Activated T-helper 9 cell treated with anti-CD3 and anti-CD28 coated beads, Interleukin-2, amount 50 U/mL, for 16 hours (primary cell): Measurements from ENCODE around the gene EEF1G.
A peak's percentile ranks its signal among the peaks of the same experiment; 100 is the strongest.
"Not testable (repeated sequence)": the region's sequence is repeated elsewhere in the genome, so short reads cannot be mapped to it uniquely, and the experiment has no call there.

ENCODE experiments used
- DNase-seq: peaks from one replicate; pipeline ENCODE4 v3.0.0-alpha.2; 2020; ENCODE audit warnings: low read depth

Gene EEF1G

DNA sequence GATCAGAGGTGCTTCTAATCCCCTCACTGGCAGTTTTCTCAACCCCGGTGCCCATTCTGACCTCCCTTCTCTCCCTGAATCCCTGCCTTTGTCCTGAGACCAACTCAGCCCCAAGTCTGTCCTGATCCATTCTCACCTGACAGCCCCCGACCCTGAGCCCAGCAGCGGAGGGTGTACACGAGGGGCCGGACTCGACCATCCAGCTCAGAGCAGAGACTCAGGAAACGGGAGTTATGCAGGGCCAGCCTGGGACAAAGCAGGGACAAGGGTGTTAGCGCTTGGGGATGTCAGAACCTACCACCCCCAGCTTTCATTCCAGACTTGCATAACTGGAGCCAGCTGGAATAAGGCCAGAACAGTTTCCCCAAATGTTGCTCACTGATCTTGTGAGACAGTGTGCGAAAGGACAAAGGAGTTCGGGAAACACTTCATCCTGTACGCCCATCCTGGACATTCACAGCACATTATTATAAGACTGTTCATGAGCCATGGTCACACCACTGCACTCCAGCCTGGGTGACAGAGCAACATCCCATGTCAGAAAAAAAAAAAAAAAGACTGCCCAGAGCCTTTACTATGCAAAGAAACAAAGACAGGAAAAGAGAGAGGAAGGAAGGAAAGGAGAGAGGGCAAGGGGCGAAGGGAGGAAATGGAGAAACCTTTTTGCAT lies 3.5 kb upstream of the EEF1G start:
- no peak for DNase-seq

DNA sequence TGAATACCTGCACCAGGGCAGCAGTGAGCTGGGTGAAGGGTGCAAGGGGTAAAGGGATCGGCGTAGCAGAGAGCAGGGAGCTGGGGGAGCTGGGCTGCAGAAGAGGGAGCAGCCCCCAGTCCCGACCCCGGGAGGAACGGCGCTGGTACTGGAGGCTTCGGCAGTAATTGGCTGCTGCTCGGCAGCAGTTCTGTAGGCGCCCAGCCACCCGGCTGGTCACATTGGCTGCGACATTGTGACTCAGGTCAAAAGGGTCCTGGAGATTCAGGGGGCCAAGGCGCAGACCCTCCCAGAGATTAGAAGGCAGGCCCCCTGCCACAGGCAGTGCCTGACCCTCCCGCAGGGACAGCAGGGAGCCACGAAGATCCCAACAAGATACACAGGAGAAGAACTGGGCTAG lies 2.1 kb upstream of the EEF1G start:
- no peak for DNase-seq

DNA sequence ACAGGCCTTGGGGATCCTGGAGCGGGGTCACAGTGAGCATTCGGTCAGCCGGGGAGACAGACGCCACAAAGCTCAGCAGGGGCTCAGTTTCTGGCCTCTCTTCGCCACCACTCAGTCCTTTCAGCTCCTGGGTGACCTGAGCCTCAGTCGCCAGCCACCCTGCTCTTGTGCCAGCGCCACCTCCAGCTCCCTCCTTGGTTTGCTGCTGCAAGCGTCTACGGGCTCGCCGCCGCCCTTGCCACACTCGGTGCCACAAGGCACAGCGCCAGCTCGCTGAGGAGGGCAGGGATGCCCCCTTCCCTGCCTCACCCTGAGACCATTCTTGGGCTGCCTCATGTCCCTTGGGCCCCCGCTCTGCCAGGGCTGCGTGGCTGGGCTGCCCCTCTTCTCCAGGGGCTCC lies 1.5 kb upstream of the EEF1G start:
- DNase-seq = no peak

GRCh38 chr11:62574363-62575071 lies 826 bp upstream of the EEF1G start:
- no peak for DNase-seq

GRCh38 chr11:62573006-62573591 lies 592 bp downstream of the EEF1G start:
- DNase-seq = no peak

- no peak for DNase-seq
Observed at GRCh38 chr11:62572431-62572830, 1.3 kb downstream of the EEF1G start.

- not testable (repeated sequence) for DNase-seq
Observed at GRCh38 chr11:62571493-62571892, 2.2 kb downstream of the EEF1G start.

- DNase-seq = not testable (repeated sequence)
Observed at GRCh38 chr11:62570903-62571302, 2.8 kb downstream of the EEF1G start.

DNA sequence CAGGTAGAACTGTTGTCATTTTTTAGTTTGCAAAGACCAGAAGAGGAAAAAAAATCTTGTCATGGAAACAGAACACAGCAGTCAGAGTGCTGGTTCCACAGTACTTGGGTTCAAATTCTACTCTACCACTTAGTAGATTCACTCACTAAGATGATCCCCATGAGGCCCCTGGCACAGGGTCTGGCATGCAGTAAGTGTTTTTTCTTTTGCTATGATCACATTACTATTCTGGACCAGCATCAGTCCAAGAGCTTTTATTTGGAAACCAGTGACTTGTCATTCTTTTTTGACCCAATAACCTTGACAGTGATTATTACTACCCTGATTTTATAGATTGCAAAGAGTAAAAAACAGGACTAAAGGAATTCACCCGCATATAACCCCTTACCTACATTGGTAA lies 4.1 kb downstream of the EEF1G start:
- no peak for DNase-seq

DNA sequence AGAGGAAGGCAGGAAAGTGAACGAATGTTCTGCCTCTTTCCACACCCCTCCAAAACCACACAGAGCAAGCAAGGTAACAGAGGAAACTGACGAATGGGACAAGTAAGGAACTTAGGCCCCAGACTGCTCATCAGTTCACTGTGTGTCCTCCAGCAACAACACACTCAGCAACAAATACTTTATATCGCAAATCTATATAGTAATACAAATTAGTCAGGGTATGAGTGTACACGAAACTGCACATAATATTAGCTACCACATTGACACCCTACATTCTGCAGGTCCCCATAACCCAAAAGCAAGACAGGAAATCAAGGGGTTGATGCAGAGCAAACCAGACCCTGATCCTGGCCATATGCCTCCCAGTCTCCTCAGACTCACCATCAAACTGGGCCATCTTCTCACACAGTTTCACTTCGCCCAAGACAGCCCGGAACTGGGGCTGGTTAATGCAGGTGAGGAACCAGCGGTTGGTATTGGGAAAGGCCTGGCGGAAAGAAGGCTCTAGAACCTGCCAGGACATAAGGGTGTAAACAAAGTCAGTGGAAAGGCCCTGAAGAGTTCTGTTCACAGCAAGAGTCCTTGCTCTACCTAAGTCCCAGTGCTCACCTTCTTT lies 6.6 kb downstream of the EEF1G start:
- no peak for DNase-seq

DNA sequence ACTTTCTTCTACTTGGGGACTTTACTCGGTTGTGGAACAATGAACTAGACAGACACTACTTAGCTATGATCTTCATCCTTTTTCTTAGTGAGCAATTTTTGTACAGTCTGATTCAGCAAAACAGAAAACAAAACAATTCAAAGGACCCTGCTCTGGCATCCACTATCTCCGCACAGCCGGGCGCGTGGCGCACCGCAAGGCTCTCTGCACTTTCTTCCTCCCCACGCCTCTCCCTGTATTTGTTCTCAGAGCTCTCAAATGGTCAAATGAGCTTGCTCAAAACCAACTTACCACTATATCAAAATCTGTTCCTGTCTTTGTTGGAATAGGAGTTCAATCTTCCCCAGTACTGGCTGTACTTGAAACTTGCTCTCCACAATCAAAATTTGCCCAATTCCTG lies 7.4 kb downstream of the EEF1G start:
- no peak for DNase-seq

DNA sequence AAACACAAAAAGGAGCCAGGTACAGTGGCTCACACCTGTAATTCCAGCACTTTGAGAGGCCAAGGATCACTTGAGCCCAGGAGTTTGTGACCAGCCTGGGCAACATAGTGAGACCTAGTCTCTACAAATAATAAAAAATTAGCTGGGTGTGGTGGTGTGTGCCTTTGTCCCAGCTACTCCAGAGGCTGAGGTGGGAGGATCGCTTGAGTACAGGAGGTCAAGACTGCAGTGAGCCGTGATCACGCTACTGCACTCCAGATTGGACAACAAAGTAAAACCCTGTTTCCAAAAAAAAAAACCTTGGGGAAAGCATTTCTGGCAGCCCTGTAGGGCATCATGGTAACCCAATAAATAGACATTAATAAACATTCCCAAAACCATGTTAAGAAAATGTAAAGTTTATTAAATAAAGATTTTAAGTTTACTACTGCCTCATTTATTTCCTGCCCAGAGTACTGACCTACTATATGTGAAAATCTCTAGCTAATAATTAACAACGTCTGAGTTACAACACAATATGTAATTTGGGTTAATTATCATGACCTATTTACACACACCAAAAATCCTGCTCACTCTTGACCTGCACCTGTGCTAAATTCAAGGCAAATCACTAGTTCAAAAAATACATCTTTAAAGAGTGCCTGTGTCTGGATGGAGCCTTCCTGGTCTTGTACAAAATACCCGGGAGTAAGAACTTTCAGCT lies 8.4 kb downstream of the EEF1G start:
- no peak for DNase-seq

- not testable (repeated sequence) for DNase-seq
Observed at GRCh38 chr11:62561677-62562230, 11.9 kb downstream of the EEF1G start.

- peak; percentile 73 for DNase-seq
Observed at GRCh38 chr11:62560566-62561103, 13.1 kb downstream of the EEF1G start.

DNA sequence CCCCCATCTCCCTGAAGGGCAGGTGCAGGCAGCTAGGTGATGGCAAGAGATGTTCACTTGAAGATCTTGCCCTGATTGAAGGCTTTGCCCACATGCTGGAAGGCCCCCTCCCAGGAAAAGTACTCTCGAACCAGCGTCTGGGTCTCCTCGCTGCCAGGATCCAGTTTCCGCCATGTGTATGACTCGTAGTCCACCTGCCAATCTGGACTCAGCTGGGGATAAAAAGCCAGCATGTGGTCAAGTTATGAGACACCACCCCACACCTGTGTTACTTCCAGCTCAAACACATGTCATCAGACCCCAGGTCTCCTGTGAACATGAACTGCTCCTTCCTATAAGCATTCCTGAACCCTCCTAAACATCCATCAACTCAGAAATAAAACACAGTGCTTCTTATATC lies 14.1 kb downstream of the EEF1G start:
- DNase-seq = not testable (repeated sequence)

DNA sequence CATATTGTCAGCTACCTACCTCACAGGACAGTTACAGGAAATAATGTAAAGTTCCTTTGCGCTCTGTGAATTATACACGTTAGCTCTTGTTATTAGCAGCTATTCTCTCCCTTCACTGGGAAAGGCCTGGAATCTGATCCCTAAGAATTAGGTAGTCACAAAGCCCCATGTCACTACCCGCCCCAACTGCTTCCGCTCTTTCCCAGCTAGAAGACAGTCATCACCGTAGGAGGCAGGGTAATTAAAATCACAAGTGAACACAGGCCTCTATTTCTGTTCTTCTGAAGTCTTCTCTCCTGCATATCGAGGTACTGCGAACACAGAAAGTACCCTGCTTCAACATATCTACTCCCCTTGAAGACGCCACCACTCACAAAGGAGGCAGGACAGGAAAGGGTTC lies 14.5 kb downstream of the EEF1G start:
- no peak for DNase-seq

GRCh38 chr11:62558669-62559068 lies 15.0 kb downstream of the EEF1G start:
- no peak for DNase-seq

GRCh38 chr11:62556875-62557631 lies 16.6 kb downstream of the EEF1G start:
- DNase-seq = no peak

DNA sequence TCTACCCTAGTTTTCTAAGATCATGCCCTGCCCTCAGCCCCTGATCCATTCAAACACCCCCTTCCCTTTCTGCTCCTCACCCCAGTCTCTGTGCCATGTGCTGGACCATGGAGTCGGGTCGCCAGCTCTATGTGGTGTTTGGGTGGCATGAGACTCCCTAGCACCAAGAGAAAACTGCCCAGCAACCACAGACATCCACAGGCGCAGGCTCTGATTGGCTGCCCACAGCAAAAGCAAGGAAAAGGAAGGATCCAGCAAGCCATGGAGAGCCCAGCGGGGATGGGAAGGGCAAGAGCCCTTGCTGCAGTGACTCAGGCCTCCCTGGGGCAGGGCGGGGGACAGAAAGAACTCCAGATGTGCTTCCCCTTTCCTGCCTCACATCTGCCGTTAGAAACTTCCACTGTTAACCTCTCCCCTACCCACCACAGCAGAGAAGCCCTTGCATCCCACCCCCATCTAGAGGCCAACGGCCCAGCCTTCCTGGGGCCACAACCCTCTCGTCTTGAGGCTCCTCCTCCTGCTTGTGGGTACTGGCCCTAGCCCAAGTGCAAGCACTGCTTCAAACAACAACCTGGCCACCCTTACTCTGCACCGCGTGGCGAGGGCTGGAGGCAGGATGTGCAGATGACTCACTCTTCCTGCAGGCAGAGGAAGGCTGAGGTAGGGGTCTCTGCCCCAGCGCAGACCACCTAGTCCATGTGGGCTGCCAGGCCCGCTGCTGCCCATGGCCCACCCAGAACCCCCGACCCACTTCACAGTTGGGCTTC lies 17.4 kb downstream of the EEF1G start:
- peak; percentile 60 for DNase-seq

GRCh38 chr11:62555464-62556107 lies 18.1 kb downstream of the EEF1G start:
- DNase-seq = no peak
